Measurements from ENCODE around the gene GNG14.
"Not testable (repeated sequence)": the region's sequence is repeated elsewhere in the genome, so short reads cannot be mapped to it uniquely, and the experiment has no call there.

Gene GNG14

DNA sequence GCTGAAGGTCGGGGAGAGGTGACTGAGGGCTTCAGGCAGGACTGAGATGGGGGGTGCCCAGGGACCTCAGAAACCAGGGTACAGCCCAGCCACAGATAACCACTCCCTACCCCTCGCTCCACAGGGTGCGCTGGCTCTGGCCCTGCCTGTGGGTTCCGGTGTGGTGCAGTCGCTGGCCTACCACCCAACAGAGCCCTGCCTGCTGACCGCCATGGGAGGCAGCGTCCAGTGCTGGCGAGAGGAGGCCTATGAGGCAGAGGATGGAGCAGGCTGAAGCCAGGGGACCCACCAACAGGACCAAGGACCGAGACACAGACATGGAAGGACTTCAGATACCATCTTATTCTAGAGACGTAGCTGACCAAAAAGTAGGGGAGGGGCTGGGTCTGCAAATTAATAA, 12.4 kb upstream of the GNG14 start:
- no peak for TF ChIP-seq CTCF (IDR thresholded peaks at IDR 0.05; ENCODE audit: low read length, missing control alignments)
- no peak for DNase-seq (ENCODE audit: low read depth)

DNA sequence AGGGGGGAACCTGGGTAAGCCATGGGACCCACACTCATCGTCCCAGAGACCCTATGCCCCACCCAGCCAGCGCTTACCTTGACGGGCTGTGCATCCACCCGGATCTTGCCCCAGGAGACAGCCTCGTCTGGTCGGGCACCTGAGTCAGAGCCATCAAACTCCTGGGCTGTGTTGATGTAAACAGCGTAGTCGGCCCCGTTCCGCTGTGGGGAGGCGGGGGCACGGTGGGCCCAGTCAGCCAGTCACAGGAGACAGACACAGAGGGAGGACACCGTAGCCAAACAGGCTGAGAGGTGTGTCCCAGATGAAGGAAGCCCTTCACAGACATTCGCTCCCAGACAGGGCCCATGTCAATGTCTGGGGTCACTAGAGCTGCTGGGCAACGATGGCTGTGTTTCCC, 11.9 kb upstream of the GNG14 start:
- TF ChIP-seq CTCF (IDR thresholded peaks at IDR 0.05; ENCODE audit: low read length, missing control alignments) = no peak
- no peak for DNase-seq (ENCODE audit: low read depth)
- H3K4me3 ChIP-seq (replicated peaks; ENCODE audit: low read depth, low read length) = no peak overlapping the region

More for the DNA sequence above, 12.4 kb upstream of the GNG14 start:
- no peak overlapping the region for H3K4me3 ChIP-seq (replicated peaks; ENCODE audit: low read depth, low read length)

DNA sequence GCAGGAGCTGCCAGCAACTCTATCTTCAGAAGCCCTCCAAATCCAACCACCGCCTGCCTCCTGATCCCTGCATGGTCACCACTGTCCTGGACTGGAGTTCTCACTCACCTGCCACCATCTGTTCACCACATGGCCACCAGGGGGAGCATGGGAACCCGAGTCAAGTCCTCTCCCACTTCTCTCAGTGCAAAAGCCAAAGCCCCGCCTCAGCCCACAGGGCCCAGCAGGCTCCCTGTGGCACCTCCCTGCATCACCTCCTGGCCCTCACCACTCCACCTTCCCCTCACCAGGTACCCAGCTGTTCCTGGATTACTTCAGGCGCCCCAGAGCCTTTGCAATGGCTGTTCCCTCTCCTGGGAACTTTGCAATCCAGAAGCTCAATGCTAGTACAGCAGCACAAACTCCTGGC, 11.4 kb upstream of the GNG14 start:
- DNase-seq (ENCODE audit: low read depth) = peak; percentile 81
- no peak overlapping the region for H3K4me3 ChIP-seq (replicated peaks; ENCODE audit: low read depth, low read length)
- peak; percentile 88 for TF ChIP-seq CTCF (IDR thresholded peaks at IDR 0.05; ENCODE audit: low read length, missing control alignments)

- TF ChIP-seq CTCF (IDR thresholded peaks at IDR 0.05; ENCODE audit: low read length, missing control alignments) = no peak
- no peak overlapping the region for H3K4me3 ChIP-seq (replicated peaks; ENCODE audit: low read depth, low read length)
- DNase-seq (ENCODE audit: low read depth) = no peak
Observed at GRCh38 chr19:12676928-12677327, 10.9 kb upstream of the GNG14 start.

- DNase-seq (ENCODE audit: low read depth) = not testable (repeated sequence)
Observed at GRCh38 chr19:12678039-12678438, 9.8 kb upstream of the GNG14 start.

GRCh38 chr19:12680034-12680433, 7.8 kb upstream of the GNG14 start:
- no peak for TF ChIP-seq CTCF (IDR thresholded peaks at IDR 0.05; ENCODE audit: low read length, missing control alignments)
- no peak overlapping the region for H3K4me3 ChIP-seq (replicated peaks; ENCODE audit: low read depth, low read length)
- no peak for DNase-seq (ENCODE audit: low read depth)

More at GRCh38 chr19:12678039-12678438, 9.8 kb upstream of the GNG14 start:
- H3K4me3 ChIP-seq (replicated peaks; ENCODE audit: low read depth, low read length) = not testable (repeated sequence)

GRCh38 chr19:12681074-12681987, 6.5 kb upstream of the GNG14 start, which contains the start of gene DHPS:
TSS of gene DHPS (minus strand) at chr19:12681880. CDS start at chr19:12681766, 114 bp downstream.
- H3K4me3 ChIP-seq (replicated peaks; ENCODE audit: low read depth, low read length) = peak within 1 kb of the TSS; percentile 99
- DNase-seq (ENCODE audit: low read depth) = peak; percentile 99
- TF ChIP-seq CTCF (IDR thresholded peaks at IDR 0.05; ENCODE audit: low read length, missing control alignments) = no peak

All from fibroblast of pulmonary artery (primary cell).